COLO829 (cell line): ENCODE results near the gene SMYD3.

Experiments
- DNase-seq: peaks from one replicate; pipeline ENCODE4 v3.0.0; 2012; ENCODE audit warnings: low spot score

Gene SMYD3

DNA sequence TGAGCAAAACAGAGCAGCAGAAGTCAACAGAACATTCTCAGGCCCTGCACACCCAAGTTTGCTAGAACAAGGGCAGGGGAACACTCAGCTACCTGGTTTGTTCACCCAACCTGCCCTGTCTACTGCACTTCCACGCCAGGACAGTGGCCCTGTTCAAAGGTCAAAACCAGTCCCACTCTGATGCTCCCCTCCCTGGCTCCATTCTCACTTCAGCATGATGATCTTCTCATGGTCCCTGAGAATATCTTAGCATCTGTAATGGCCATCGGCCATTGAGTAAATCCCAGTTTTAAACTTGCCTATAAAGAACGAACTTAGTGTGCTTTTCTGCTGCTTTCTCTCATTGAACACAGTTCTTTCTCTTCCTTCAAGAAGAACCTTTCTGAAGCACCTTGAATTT, 293.6 kb downstream of the SMYD3 start:
- no peak for DNase-seq

DNA sequence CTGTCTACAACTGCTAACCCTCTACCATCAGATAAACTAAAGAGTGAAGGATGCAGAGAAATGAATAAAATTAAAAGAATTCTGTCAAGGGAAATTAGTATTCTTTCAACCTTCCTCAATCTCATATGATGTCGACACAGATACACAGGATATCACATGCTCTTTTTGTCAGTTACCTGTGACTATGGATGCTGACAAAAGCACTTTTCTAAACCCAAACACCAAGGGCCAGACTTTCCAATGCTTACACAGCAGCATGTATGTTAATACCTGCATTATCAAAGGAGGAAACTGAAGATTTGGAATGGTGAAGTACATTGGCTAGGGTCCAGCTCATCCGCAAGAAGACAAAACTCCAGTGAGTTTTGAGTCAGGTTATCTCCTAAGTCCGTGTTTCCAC, 294.0 kb downstream of the SMYD3 start:
- DNase-seq, result no peak

DNA sequence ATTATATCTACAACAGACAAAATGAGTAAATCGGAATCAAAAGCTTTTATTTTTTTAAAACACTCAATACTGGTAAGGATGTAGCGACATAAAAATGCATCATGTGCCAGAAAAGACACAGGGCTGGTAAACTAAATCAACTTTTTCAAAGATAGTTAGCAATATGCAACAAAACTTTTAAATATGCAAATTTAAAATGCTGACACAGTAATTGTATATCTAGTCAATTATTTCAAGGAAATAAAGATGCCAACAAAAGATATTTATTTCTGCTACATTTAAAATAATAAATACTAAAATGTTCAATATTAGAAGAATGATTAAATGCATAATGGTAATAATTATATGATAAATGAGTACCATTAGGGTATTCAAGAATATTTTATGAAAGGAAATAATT, 295.1 kb downstream of the SMYD3 start:
- DNase-seq, result no peak

DNA sequence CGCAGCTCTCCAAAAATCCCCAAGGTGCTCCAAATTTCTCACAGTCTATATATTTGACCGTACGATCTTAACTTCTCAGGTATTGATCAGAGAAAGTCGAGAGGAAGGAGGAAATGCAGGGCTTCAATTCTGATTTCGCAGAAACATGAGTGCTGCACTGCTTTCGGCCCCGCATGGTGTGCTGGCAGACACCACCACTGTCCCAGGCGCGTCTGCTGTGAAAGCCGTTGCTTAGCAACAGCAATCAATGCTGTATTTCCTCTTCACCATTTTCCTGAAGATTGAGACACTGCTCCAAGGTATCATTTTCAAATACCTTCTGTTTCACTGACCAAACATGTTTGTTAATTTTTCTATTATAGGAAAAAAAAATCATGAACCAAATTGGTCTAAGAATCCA, 296.3 kb downstream of the SMYD3 start:
- DNase-seq, result no peak

DNA sequence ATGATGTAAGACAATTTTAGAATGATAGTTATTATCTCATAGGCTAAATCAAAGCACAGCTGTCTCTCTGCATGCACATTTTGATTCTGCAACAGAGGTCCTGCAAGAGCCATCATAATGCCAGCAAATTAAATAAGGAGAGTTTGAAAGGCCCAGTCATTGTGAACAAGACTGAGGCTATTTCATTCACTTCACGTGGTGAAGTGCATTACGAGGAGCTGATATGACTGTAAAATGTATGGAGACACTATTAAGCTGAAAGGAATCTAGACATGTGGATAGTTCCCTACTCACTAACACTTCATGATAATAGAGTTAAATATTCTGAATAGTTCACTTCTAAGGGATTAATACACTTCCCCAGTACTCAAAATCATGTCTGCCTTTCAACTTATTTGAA, 299.0 kb downstream of the SMYD3 start:
- DNase-seq, result no peak

DNA sequence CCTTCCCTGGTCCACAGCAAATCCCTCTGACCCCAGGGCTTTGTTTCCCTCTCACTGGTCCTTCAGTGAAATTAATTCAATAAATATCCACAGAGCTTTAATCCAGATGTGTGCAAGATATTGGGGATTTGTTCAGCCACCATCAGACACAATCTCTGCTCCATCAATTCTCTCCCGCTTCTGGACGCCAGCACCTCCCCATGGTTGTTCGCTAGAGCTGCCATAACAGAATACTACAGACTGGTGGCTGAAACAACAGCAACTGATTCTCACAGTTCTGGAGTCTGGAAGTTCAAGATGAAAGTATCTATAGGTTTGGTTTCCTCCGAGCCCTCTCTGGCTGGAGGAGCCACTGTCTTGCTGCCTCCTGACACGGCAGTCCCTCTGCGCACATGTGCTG, 303.9 kb downstream of the SMYD3 start:
- no peak for DNase-seq

DNA sequence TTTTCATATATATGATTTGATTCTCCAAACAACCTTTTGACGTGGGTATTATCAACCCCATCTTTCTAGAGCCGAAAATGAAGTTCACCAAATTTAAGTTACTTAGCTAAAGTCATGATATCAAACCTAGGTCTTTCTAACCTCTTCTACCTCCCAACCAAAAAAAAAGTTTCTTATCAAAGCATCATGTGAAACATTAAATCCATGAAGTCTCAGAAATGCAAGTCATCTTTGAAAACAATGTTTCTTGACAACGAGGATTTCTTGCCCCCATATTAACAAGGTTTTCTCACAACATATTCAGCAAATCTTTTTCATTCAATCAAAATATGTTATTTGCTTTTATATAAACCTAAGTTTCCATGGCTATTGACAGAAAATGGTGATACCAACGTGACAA, 306.3 kb downstream of the SMYD3 start:
- no peak for DNase-seq

DNA sequence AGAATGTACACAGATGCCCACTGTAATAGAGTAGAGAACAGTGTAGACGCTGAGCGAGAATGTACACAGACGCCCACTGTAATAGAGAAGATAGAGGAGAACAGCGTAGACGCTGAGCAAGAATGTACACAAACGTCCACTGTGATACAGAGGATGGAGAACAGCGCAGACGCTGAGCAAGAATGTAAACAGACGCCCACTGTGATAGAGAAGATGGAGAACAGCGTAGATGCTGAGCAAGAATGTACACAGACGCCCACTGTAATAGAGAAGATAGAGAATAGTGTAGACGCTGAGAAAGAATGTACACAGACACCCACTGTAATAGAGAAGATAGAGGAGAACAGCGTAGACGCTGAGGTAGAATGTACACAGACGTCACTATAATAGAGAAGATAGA, 306.9 kb downstream of the SMYD3 start:
- no peak for DNase-seq

DNA sequence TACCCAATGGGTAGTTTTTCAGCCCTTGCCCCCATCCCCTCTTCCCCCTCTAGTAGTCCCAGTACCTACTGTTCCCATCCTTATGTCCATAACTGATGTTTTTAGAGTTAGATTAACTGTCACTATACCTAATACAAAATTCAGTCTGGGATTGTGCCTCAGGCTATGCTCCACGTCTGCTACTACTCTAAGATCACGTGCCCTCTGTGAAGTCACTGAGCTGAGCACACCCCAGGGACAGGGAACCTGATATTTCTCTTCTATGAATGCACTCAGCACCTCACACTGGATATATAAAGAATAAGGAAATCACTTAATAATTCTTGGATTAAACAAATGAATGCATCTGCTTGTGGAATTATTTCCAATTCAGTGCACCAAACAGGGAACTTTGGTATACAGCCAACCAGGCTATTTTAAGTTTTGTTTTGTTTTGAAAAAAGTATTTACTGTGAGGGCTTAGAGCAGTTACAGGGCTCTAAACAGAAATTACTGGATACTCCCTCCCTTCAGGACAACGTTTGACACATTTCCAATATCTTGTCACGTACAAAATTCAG, 307.9 kb downstream of the SMYD3 start:
- peak; percentile 40 for DNase-seq

DNA sequence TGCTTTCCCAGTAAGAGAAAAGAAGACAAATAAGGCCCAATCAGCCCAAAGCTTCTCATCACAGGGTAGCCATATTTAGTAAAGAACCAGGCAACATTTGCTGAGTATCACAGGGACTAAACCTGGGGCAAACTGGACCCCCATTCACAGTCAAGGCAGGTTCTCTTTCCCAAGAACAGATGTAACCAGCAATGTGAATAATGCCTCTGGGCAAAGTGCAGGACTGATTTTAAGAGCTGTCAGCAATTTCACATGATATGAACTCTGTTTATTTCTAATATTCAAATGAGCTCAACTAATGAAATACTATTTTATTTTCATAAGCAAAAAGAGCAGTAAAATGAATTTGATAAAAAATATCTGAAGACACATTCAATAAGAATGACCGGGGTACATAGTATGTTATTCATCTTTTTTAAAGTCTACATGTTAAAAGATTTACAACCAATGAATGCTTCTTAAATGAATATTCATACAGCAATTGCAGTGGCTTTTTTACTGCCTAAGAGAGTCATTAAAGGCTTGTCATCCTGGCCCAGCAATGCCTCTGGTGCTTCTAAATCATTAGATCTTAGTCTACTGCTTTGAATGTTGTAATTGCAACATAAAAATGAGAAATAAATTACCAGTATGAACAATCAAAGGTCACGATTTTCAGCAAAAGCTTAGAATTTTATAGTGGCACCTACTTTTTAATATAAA, 308.8 kb downstream of the SMYD3 start:
- DNase-seq, result no peak

DNA sequence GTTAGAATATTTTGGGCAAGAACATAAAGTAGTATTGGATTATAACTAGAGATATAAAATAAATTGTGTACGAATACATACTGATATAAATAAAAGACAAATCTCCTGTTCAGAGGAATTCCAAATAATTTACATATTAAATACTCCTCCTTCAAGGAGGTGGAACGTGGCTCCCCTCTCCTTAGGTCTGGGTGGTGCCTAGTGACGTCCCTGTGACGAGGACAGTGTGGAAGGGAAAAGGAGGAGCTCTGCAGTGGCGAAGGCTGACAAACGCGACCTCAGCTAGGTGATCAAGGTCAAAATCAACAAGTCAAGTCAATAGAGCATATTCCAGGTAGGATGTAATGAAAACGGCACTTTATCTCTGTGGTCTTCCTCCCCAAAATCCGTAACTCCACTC, 310.0 kb downstream of the SMYD3 start:
- no peak for DNase-seq

DNA sequence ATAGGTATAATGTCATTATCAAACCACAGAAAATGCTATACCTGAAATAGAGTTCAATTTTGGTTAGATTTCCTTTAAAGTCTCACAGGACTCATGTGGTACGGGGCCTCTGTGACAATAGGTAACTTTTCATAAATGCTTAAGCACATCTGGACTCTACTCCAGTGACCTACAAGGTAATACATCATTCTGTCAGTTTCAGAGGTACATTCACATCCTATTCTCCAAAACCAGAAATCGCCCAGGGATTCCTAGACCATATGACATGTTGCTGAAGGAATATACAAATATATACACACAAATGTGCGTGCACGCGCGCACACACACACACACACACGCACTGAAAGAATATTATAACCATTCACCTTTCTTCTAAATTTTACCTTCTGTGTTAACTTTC, 311.8 kb downstream of the SMYD3 start:
- DNase-seq, result no peak

DNA sequence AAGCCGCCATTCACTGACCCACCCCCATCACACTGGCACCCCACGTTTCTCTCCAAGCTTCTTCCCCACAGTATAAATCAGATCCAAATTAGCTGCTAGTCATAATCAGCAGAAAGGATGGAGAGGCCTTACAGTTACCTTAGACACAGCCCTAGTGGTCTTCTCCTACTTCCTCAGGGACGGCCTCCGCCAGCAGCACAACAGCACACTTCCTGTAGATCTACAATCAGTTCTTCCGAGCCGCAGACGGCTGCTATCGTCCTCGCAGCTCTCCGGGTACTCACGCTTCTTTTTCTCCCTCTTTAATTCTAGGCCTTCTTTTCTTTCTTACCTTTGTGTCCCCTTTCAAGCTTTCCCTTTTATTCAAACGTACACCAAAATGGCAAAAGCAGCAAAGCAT, 313.5 kb downstream of the SMYD3 start:
- DNase-seq, result no peak

DNA sequence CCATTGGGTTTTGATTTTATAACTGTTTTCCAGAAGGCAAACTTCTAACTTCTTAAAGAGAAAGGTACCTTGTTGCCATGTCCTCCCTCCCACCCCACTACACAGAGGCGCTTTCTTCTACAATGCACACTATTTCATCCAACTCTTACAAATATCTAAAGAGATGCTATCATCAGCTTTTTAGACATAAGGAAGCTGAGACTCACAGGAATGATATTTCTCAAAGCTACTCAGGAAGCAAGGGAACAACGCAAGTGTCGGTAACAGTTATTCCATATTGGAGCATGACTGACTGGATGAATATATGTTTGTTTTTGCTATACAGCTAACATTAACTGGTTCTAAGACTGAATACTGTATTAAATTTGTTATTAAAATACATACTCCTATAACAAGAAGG, 318.0 kb downstream of the SMYD3 start:
- DNase-seq, result no peak

DNA sequence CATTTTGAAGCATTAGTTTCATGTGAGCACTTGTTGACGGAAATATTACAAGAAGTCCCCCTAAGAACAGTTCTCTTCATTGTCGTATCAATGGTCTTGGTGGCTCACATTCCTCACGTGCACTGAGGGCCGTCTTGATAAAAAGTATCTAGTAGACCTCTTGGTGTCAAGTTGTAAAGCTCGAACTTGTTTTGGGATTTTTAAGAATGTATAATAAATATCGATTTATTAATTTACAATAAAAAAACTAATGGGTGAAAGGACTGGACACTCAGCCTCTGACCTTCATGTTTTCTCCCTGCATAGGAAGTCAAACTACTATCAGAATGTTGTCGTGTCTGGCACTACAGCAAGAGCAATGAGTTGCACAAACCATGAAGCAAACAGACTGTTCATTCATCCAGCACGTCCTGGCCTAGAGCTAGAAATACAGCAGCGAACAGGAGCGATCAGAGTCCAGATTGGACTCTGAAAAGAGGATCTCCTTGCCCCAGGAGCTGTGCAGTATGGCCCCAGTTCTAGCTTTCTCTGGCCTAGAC, 319.2 kb downstream of the SMYD3 start:
- peak; percentile 35 for DNase-seq

DNA sequence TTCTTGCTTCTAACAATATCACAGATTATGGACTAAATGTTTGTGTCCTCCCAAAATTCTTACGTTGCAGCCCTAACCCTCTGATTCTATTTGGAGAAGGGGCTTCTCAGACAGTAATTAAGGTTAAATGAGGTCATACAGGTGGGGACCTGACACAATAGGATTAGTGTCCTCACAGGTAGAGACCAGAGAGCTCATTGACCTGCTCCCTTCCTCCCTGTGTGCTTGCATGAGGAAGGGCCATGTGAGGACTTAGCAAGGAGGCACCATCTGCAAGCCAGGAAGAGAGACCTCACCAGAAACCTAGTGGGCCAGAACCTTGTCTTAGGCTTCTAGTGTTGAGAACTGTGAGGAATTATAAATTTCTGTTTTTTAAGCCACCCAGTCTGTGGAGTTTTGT, 322.6 kb downstream of the SMYD3 start:
- no peak for DNase-seq

DNA sequence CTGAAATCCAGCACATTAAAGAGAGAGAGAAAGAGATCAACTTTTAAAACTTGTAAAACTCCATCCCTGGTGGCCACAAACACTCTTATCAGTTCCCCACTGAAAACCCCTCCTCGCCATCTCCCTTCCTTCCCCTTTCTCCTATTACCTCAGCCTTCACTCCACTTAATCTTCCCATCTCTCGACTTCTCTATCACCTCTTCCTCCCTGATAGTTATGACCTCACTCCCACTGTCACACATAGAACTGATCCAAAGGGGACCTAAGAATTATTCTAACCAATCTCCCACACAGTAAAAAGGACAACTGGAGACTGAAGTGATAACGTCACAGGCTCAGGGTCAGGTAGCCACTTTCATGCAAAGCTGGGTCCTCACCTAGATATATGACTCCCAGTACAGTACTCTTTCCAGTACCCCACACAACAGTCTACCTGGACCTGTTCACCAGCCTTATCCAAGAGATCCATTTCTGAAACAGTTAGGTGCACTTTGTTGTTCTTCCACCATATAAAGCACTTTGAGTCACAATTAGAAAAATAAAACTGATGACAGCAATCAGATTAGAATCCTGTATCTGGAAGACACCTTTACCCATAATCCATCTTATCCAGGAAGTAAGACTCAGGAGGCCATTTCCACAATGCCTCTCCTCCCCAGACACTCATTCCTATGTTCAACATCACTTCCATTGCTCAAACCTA, 324.8 kb downstream of the SMYD3 start:
- no peak for DNase-seq

DNA sequence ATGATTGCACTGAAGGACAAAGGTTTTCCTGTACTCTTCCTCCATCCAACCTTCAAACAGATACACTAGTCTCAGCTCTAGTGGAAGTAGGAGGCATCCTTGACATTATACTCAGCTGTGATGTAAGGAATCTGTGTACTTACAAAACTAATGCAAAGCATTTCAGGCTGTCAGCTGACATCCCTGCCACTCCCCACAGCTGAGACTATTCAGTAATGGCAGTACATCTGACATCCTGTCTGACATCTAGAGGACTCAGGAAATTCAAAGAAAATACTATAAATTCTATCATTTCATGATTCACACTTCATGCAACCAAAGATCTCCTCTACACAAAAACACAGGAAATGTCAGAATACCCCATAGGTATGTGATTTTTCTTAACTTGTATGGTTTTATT, 325.8 kb downstream of the SMYD3 start:
- DNase-seq, result no peak

DNA sequence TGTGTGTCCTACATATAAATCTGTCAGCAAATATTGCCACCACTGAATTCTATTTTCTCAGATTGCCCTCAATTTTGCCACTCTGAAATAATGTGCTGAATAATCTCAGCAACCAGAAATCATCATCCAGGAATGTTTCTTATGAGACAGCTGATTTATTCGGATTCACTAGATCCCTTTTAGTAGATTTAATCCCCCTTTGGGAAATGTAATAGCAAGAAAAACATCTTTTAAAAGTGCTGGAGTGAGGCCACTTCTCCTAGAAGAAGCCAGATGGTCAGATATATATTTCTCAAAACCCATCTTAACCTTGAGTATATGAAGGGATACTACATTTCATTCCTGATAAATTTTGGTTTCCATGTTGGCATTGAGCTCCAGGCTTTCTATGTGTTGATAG, 327.7 kb downstream of the SMYD3 start:
- no peak for DNase-seq

DNA sequence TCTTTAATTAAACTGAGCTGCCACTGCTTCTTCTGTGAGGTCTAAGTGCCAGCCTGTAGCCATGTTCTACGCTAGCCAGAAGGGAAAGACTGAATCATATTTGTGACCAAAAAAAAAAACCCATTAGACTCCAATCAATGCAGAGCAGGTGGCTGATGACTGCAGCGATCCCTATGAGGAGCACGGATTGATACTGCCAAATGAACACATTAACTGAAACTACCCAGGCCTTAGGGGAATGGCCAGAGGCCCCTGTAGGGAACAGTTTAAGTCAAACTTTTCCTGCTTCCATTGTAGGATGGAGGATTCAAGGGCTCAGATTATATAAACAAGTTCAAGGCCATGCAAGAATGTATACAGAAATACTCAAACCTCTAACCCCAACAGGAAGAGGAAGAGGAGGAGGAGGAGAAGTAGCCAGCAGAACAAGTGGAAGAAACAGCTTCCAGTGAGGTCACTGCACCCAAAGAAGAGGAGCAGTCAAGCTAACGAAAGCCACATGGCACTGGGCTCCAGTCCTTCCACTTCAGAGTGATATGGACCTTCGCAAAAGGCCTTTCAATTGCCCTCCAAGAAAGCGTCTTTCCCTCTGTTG, 328.3 kb downstream of the SMYD3 start:
- no peak for DNase-seq

DNA sequence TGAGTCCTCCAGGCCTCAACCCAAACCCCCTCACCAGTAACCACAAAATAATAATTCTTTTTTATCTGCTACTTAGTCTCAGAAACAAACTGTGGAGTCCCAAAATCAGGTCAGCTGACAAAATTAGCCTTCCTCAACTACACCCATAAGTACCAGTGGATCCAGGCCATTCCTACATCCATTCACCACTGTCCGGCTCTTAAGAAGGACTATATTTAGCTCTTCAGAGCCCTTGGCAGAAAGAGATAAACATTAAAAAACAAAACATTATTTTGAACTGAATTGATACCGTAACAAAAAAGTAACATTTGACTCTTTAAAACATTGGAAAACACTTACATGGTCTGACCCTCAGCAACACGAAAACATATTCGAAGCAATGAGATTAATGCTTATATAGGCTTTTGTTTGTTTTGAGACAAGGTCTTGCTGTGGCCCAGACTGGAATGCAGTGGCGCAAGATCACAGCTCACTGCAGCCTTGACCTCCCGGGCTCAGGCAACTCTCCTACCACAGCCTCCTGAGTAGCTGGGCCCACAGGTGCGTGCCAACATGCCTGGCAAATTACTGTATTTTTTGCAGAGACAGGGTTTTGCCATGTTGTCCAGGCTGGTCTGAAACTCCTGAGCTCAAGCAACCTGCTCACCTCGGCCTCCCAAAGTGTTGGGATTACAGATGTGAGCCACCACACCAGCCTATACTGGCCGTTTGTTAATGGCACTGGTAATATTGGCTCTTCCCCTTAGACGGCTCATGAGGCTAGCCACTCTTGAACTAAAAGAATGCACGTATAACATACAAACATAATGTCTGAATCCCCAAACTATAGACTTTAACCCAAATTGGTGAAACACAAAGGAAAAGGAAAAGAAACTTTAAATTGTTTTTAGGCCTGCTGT, 330.7 kb downstream of the SMYD3 start:
- no peak for DNase-seq
